Body of pancreas (tissue), 4 donors: ENCODE measurements around the gene WNT9B. TPM values are rescaled to one million over a fixed set of nuclear protein-coding genes. Genes with fewer than 3 reads are reported as not detected.

ENCODE experiments used
- ATAC-seq: fragments of 150-250 bp; one replicate; pipeline ENCODE4 v1.9.1; 2016
- DNase-seq, 4 donors: peaks; one replicate each; pipeline ENCODE4 v3.0.0-alpha.2; 2019
- H3K27ac ChIP-seq, 4 donors: fragments of 200-600 bp; sonication (generic); 1 replicate in 3 of 4; 2 replicates in 1 of 4; pipeline versions ENCODE4 v1.5.1 to v1.6.1; 2016 to 2019; ENCODE audit warnings: mild to moderate bottlenecking in 1 of 4, mixed read lengths in 1 of 4, moderate library complexity in 1 of 4
- H3K27me3 ChIP-seq, 2 donors: fragments of 200-600 bp; sonication (generic); one replicate each; pipeline ENCODE4 v1.6.0; 2016; ENCODE audit warnings: mild to moderate bottlenecking in 1 of 2
- H3K36me3 ChIP-seq, 2 donors: fragments of 200-600 bp; sonication (generic); replicated peaks in 1 of 2; 2 replicates each; pipeline ENCODE4 v1.5.1; 2016; ENCODE audit warnings: low read depth in 2 of 2; ENCODE audit not compliant: insufficient read depth in 1 of 2
- H3K4me1 ChIP-seq: fragments of 200-600 bp; sonication (generic); one replicate; pipeline ENCODE4 v1.6.0; 2016
- H3K4me3 ChIP-seq, 2 donors: fragments of 200-600 bp; sonication (generic); 1 replicate in 1 of 2; 2 replicates in 1 of 2; pipeline ENCODE4 v1.5.1; 2016 to 2019
- H3K9me3 ChIP-seq, 3 donors: fragments of 200-600 bp; sonication (generic); 1 replicate in 2 of 3; 2 replicates in 1 of 3; pipeline ENCODE4 v1.5.1; 2016
- POLR2A ChIP-seq, 3 donors: fragments of 450-650 bp; IDR thresholded peaks; one replicate each; pipeline ENCODE4 v1.6.1; 2016; ENCODE audit warnings: antibody characterized with exemption in 3 of 3, mild to moderate bottlenecking in 2 of 3
- WGBS, 2 donors: methylation state at CpG; one replicate each; pipeline ENCODE4 v1.1.5; 2017; 5-methylcytosine and 5-hydroxymethylcytosine counted together
- intact Hi-C: fragments of 100-400 bp; cut with DNase I; formaldehyde crosslinking; loops from one replicate; pipeline ENCODE4 v1.15.1; 2023
- total RNA-seq, 2 donors: library from RNA; depleted of rRNA; stranded (reverse); fragments of >200 nt; gene quantifications; one replicate each; pipeline ENCODE4 v1.1.0, GENCODE V29; 2016
- TF ChIP-seq, protein P1 (sequence below), 7 experiments: fragments of 450-650 bp in 4 of 7; fragments of 200-600 bp in 3 of 7; sonication (generic) in 3 of 7; IDR thresholded peaks; one replicate each; pipeline ENCODE4 v1.5.1; 2016 to 2019; ENCODE audit warnings: antibody characterized with exemption in 7 of 7

The WNT9B gene
- total RNA-seq, 2 donors from 2014 or later, result not detected

DNA sequence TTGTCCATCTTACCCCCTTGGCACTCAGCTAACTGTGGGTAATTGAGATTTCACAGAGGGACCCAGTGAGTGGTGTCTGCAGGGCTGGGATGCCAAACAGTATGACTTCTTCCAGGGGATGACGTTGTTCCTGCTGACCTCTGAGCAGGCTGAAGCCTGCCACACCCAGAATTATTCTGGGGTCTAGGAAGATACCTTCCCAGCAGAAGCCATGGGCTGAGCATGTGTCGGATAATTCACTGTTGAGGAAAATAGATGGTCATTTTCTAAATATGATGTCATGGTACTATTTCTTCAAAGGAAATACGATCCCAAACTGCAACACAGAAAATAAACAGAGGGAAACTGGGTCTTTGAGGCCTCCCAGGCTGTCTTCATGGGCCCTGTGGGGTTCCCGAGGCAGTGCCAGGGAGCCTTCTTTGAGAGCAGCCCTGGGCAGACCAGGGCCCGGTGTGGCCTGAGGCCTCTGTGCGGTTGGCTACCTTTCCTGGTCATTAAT, 17.4 kb downstream of the WNT9B start:
- DNase-seq (no peak), ATAC-seq (no peak)
- H3K27me3 ChIP-seq, result no peaks in the 10 kb centered on the region
- H3K4me3 ChIP-seq, result no peak overlapping the region
- no peak overlapping the region for H3K27ac ChIP-seq
- 85 to 92% methylated on average over 4 to 6 of the region's 6 CpGs for WGBS, 2 donors
- H3K36me3 ChIP-seq, result no peaks in the 10 kb centered on the region
- H3K9me3 ChIP-seq, result no peaks in the 10 kb centered on the region
- intact Hi-C loops, result no loop called here
- peaks cover 23% of the 10 kb centered on the region for H3K4me1 ChIP-seq
- TF ChIP-seq POLR2A (IDR thresholded peaks at IDR 0.05), result no peak
- TF ChIP-seq, protein P1, sequence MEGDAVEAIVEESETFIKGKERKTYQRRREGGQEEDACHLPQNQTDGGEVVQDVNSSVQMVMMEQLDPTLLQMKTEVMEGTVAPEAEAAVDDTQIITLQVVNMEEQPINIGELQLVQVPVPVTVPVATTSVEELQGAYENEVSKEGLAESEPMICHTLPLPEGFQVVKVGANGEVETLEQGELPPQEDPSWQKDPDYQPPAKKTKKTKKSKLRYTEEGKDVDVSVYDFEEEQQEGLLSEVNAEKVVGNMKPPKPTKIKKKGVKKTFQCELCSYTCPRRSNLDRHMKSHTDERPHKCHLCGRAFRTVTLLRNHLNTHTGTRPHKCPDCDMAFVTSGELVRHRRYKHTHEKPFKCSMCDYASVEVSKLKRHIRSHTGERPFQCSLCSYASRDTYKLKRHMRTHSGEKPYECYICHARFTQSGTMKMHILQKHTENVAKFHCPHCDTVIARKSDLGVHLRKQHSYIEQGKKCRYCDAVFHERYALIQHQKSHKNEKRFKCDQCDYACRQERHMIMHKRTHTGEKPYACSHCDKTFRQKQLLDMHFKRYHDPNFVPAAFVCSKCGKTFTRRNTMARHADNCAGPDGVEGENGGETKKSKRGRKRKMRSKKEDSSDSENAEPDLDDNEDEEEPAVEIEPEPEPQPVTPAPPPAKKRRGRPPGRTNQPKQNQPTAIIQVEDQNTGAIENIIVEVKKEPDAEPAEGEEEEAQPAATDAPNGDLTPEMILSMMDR (IDR thresholded peaks at IDR 0.05), result no peak

DNA sequence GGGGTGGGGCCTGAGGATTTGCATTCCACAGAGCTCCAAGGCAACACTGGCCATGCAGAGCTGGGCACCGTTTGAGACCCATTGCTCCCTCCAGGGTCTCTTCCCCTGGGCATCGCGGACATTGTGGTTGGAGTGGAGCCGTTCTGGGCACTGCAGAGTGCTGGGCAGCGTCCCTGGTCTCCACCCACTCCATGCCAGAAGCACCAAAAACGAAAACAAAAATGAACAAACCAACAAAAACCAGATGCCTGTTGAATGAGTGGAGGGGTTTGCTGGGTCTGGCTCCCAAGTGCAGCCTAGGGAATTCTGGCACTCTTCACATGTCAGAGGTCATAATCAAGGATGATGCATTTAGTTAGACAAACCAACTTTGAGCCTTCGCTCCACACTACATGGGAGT, 17.9 kb downstream of the WNT9B start:
- intact Hi-C loops, result no loop called here
- ATAC-seq (no peak), DNase-seq (no peak)
- Histone ChIP-seq H3K27ac (no peak overlapping the region), H3K36me3 (no peaks in the 10 kb centered on the region), H3K4me3 (no peak overlapping the region), H3K4me1 (peaks cover 23% of the 10 kb centered on the region), H3K27me3 (no peaks in the 10 kb centered on the region), H3K9me3 (no peaks in the 10 kb centered on the region)
- 80 to 93% methylated on average over 6 to 7 of the region's 7 CpGs for WGBS, 2 donors
- no peak for TF ChIP-seq POLR2A (IDR thresholded peaks at IDR 0.05)
- TF ChIP-seq, protein P1 (IDR thresholded peaks at IDR 0.05), result no peak

DNA sequence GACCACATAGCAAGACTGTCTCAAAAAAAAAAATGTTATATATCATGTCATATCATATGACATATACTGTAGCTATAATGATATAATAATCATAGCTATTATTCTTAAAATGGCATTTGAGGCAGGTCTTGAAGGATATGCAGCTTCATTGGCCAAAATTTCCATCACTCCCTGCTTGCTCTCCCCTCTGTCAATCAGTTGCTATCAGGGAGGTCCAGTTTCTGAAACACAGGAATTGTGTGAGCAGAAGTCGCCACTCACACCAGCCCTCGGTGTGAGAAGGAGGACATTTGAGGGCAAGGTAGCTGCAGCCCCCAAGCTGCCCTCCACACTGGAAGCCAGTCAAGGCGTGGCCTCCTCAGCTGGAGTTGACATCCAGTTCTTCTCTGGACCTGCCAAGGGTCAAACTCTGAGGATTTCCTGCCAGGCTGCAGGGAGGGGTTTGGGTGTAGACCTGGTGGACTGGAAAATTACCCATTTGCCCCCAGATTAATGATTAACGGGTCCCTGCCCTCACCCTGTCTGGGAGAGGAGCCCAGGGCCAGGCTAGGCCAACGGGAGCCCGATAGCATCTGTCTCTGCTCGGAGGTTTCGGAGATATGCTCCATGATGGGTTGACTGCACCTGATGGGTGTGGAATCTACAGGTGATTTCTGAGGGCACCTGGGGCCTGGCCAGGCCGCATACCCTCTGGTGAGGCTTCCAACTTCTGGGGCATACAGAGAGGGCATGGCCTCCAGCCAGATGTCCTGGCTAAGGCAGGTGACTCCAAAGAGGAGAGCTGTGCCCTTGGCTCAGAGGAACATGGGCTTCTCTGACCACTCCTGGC, 18.8 kb downstream of the WNT9B start:
- H3K4me1 ChIP-seq, result peaks cover 27% of the 10 kb centered on the region
- WGBS, 2 donors, result 11 to 21% methylated on average over 5 to 9 of the region's 9 CpGs
- TF ChIP-seq POLR2A (IDR thresholded peaks at IDR 0.05), result no peak
- TF ChIP-seq, protein P1 (IDR thresholded peaks at IDR 0.05), result no peak
- no peaks in the 10 kb centered on the region for H3K36me3 ChIP-seq
- no peak overlapping the region for H3K4me3 ChIP-seq
- no peaks in the 10 kb centered on the region for H3K27me3 ChIP-seq
- H3K27ac ChIP-seq, result peak overlapping the region; percentile 44 to 80 (median 58)
- ATAC-seq, result peak; percentile 94
- intact Hi-C loops, result no loop called here
- DNase-seq, result peak; percentile 74 to 90 (median 87)
- no peaks in the 10 kb centered on the region for H3K9me3 ChIP-seq

DNA sequence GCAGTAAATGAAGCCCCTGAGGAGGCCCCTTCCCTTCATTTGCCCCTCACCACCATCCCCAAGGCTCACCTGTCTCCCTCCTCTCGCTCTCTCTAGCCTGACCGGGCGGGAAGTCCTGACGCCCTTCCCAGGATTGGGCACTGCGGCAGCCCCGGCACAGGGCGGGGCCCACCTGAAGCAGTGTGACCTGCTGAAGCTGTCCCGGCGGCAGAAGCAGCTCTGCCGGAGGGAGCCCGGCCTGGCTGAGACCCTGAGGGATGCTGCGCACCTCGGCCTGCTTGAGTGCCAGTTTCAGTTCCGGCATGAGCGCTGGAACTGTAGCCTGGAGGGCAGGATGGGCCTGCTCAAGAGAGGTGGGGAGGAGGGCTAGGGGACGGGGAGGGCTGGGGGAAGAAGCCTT, 21.0 kb downstream of the WNT9B start:
- Histone ChIP-seq H3K36me3 (no peaks in the 10 kb centered on the region), H3K9me3 (no peaks in the 10 kb centered on the region), H3K4me1 (peaks cover 49% of the 10 kb centered on the region), H3K27ac (no peak overlapping the region), H3K4me3 (no peak overlapping the region), H3K27me3 (no peaks in the 10 kb centered on the region)
- TF ChIP-seq, protein P1 (IDR thresholded peaks at IDR 0.05), result no peak
- TF ChIP-seq POLR2A (IDR thresholded peaks at IDR 0.05), result no peak
- DNase-seq, result no peak
- WGBS, 2 donors, result 91 to 95% methylated on average over 9 to 16 of the region's 16 CpGs
- intact Hi-C loops, result no loop called here
- no peak for ATAC-seq
